ENCODE data around the gene GPN2.
"Not testable (repeated sequence)": the region's sequence is repeated elsewhere in the genome, so short reads cannot be mapped to it uniquely, and the experiment has no call there.

The GPN2 gene

GRCh38 chr1:26839779-26840178 is 50.3 kb downstream of the GPN2 start:
- Mint-ChIP-seq H3K27ac (peak overlapping the region; percentile 96), H3K27me3 (no peaks in the 10 kb centered on the region), H3K4me1 (peaks cover 15% of the 10 kb centered on the region), H3K4me3 (no peak overlapping the region), H3K9me3 (no peaks in the 10 kb centered on the region), H3K36me3 (peaks cover 4% of the 10 kb centered on the region)
- no peak for ATAC-seq (ENCODE audit: low read depth)
- no peak for DNase-seq (ENCODE audit: low spot score in 2 of 2)

- Mint-ChIP-seq H3K27ac (peak overlapping the region; percentile 96), H3K36me3 (peaks cover 9% of the 10 kb centered on the region), H3K4me3 (no peak overlapping the region), H3K9me3 (no peaks in the 10 kb centered on the region), H3K27me3 (no peaks in the 10 kb centered on the region), H3K4me1 (peaks cover 17% of the 10 kb centered on the region)
- ATAC-seq (ENCODE audit: low read depth), result no peak
- no peak for DNase-seq (ENCODE audit: low spot score in 2 of 2)
Observed at GRCh38 chr1:26839339-26839722, 50.8 kb downstream of the GPN2 start.

- Mint-ChIP-seq H3K27me3 (no peaks in the 10 kb centered on the region), H3K36me3 (peaks cover 9% of the 10 kb centered on the region), H3K27ac (peak overlapping the region; percentile 96), H3K4me3 (no peak overlapping the region), H3K4me1 (peaks cover 23% of the 10 kb centered on the region), H3K9me3 (no peaks in the 10 kb centered on the region)
- DNase-seq (ENCODE audit: low spot score in 2 of 2), result peak; percentile 50 to 69
- ATAC-seq (ENCODE audit: low read depth), result peak; percentile 98
Observed at GRCh38 chr1:26838474-26839338, 51.4 kb downstream of the GPN2 start.

- not testable (repeated sequence) for ATAC-seq (ENCODE audit: low read depth); DNase-seq (ENCODE audit: low spot score in 2 of 2); H3K4me3 Mint-ChIP-seq; H3K9me3 Mint-ChIP-seq; H3K27me3 Mint-ChIP-seq
- peak overlapping the region; percentile 96 for H3K27ac Mint-ChIP-seq
- H3K4me1 Mint-ChIP-seq, result peaks cover 32% of the 10 kb centered on the region
- H3K36me3 Mint-ChIP-seq, result peaks cover 11% of the 10 kb centered on the region
Observed at GRCh38 chr1:26837665-26838064, 52.4 kb downstream of the GPN2 start.

- Mint-ChIP-seq H3K36me3 (peaks cover 21% of the 10 kb centered on the region), H3K4me1 (peaks cover 47% of the 10 kb centered on the region), H3K9me3 (no peaks in the 10 kb centered on the region), H3K27ac (peak overlapping the region; percentile 100), H3K27me3 (no peaks in the 10 kb centered on the region), H3K4me3 (peak overlapping the region; percentile 76)
- peak; percentile 76 to 87 for DNase-seq (ENCODE audit: low spot score in 2 of 2)
- peak; percentile 98 for ATAC-seq (ENCODE audit: low read depth)
Observed at GRCh38 chr1:26833432-26834405, 56.4 kb downstream of the GPN2 start.

- peaks cover 50% of the 10 kb centered on the region for H3K4me1 Mint-ChIP-seq
- DNase-seq (ENCODE audit: low spot score in 2 of 2) (no peak), ATAC-seq (ENCODE audit: low read depth) (no peak)
- peaks cover 18% of the 10 kb centered on the region for H3K36me3 Mint-ChIP-seq
- H3K4me3 Mint-ChIP-seq, result peak overlapping the region; percentile 76
- peak overlapping the region; percentile 100 for H3K27ac Mint-ChIP-seq
- no peaks in the 10 kb centered on the region for H3K27me3 Mint-ChIP-seq
- H3K9me3 Mint-ChIP-seq, result no peaks in the 10 kb centered on the region
Observed at GRCh38 chr1:26832249-26832960, 57.7 kb downstream of the GPN2 start.

GRCh38 chr1:26831546-26832248 is 58.4 kb downstream of the GPN2 start:
- no peak for DNase-seq (ENCODE audit: low spot score in 2 of 2)
- H3K4me1 Mint-ChIP-seq, result peaks cover 52% of the 10 kb centered on the region
- peak overlapping the region; percentile 100 for H3K27ac Mint-ChIP-seq
- H3K36me3 Mint-ChIP-seq, result peaks cover 18% of the 10 kb centered on the region
- no peak overlapping the region for H3K4me3 Mint-ChIP-seq
- no peak for ATAC-seq (ENCODE audit: low read depth)
- no peaks in the 10 kb centered on the region for H3K9me3 Mint-ChIP-seq
- no peaks in the 10 kb centered on the region for H3K27me3 Mint-ChIP-seq

GRCh38 chr1:26831059-26831458 is 59.0 kb downstream of the GPN2 start:
- Mint-ChIP-seq H3K27ac (peak overlapping the region; percentile 100), H3K27me3 (no peaks in the 10 kb centered on the region), H3K4me3 (no peak overlapping the region), H3K4me1 (peaks cover 52% of the 10 kb centered on the region), H3K36me3 (peaks cover 18% of the 10 kb centered on the region), H3K9me3 (no peaks in the 10 kb centered on the region)
- DNase-seq (ENCODE audit: low spot score in 2 of 2) (no peak), ATAC-seq (ENCODE audit: low read depth) (no peak)

GRCh38 chr1:26829184-26829911 is 60.7 kb downstream of the GPN2 start:
- H3K27ac Mint-ChIP-seq, result peak overlapping the region; percentile 90
- peaks cover 54% of the 10 kb centered on the region for H3K4me1 Mint-ChIP-seq
- H3K36me3 Mint-ChIP-seq, result peaks cover 12% of the 10 kb centered on the region
- H3K27me3 Mint-ChIP-seq, result no peaks in the 10 kb centered on the region
- no peak for DNase-seq (ENCODE audit: low spot score in 2 of 2)
- ATAC-seq (ENCODE audit: low read depth), result no peak
- peak overlapping the region; percentile 37 for H3K4me3 Mint-ChIP-seq
- no peaks in the 10 kb centered on the region for H3K9me3 Mint-ChIP-seq

GRCh38 chr1:26828411-26828991 is 61.6 kb downstream of the GPN2 start:
- Mint-ChIP-seq H3K9me3 (no peaks in the 10 kb centered on the region), H3K27me3 (no peaks in the 10 kb centered on the region), H3K27ac (peak overlapping the region; percentile 90), H3K4me1 (peaks cover 47% of the 10 kb centered on the region), H3K4me3 (peak overlapping the region; percentile 93), H3K36me3 (peaks cover 11% of the 10 kb centered on the region)
- DNase-seq (ENCODE audit: low spot score in 2 of 2) (no peak), ATAC-seq (ENCODE audit: low read depth) (peak; percentile 20)

GRCh38 chr1:26827663-26828062 is 62.4 kb downstream of the GPN2 start:
- no peaks in the 10 kb centered on the region for H3K9me3 Mint-ChIP-seq
- H3K4me1 Mint-ChIP-seq, result peaks cover 39% of the 10 kb centered on the region
- ATAC-seq (ENCODE audit: low read depth) (no peak), DNase-seq (ENCODE audit: low spot score in 2 of 2) (no peak)
- no peaks in the 10 kb centered on the region for H3K27me3 Mint-ChIP-seq
- H3K27ac Mint-ChIP-seq, result peak overlapping the region; percentile 90
- peak overlapping the region; percentile 93 for H3K4me3 Mint-ChIP-seq
- peaks cover 10% of the 10 kb centered on the region for H3K36me3 Mint-ChIP-seq

- Mint-ChIP-seq H3K4me1 (peaks cover 35% of the 10 kb centered on the region), H3K4me3 (peak overlapping the region; percentile 93), H3K36me3 (peaks cover 6% of the 10 kb centered on the region), H3K9me3 (no peaks in the 10 kb centered on the region), H3K27me3 (no peaks in the 10 kb centered on the region), H3K27ac (peak overlapping the region; percentile 90)
- ATAC-seq (ENCODE audit: low read depth), result no peak
- DNase-seq (ENCODE audit: low spot score in 2 of 2), result no peak
Observed at GRCh38 chr1:26827106-26827604, 62.9 kb downstream of the GPN2 start.
